GM21360 (cell line): ENCODE measurements around the gene RAF1.
"Not testable (repeated sequence)": the region's sequence is repeated elsewhere in the genome, so short reads cannot be mapped to it uniquely, and the experiment has no call there.

Experiments
- ATAC-seq: cut with Tn5 transposase; IDR thresholded peaks from one replicate; pipeline ENCODE4 v1.9.1; 2021; ENCODE audit warnings: mild to moderate bottlenecking, moderate library complexity; ENCODE audit not compliant: unreplicated experiment

RAF1 gene

GRCh38 chr3:12566976-12567375, 96.9 kb downstream of the RAF1 start:
- ATAC-seq: no peak

GRCh38 chr3:12562451-12562850, 101.5 kb downstream of the RAF1 start:
- ATAC-seq: no peak

- ATAC-seq: no peak
Measured at GRCh38 chr3:12561397-12561796, 102.5 kb downstream of the RAF1 start.

- ATAC-seq: peak; percentile 48
Measured at GRCh38 chr3:12560505-12561190, 103.3 kb downstream of the RAF1 start.

- no peak for ATAC-seq
Measured at GRCh38 chr3:12559520-12559919, 104.4 kb downstream of the RAF1 start.

- ATAC-seq: no peak
Measured at GRCh38 chr3:12558706-12559105, 105.2 kb downstream of the RAF1 start.

GRCh38 chr3:12557473-12558100, 106.3 kb downstream of the RAF1 start:
- ATAC-seq: no peak

GRCh38 chr3:12556690-12557472, 107.0 kb downstream of the RAF1 start, which contains the start of gene MKRN2:
Gene MKRN2 (plus strand): TSS chr3:12557087. CDS start chr3:12557151, 64 bp downstream.
- peak; percentile 80 for ATAC-seq

- ATAC-seq: no peak
Measured at GRCh38 chr3:12556314-12556689, 107.6 kb downstream of the RAF1 start.

- ATAC-seq: no peak
Measured at GRCh38 chr3:12553921-12554391, 110.0 kb downstream of the RAF1 start.

- no peak for ATAC-seq
Measured at GRCh38 chr3:12549971-12550760, 113.8 kb downstream of the RAF1 start.

- no peak for ATAC-seq
Measured at GRCh38 chr3:12545473-12545791, 118.5 kb downstream of the RAF1 start, which contains the start of gene MKRN2OS. Gene MKRN2OS (minus strand): TSS chr3:12545499. CDS start chr3:12545464, 35 bp downstream.

- no peak for ATAC-seq
Measured at GRCh38 chr3:12544652-12545472, 119.1 kb downstream of the RAF1 start.

- ATAC-seq: not testable (repeated sequence)
Measured at GRCh38 chr3:12543497-12543896, 120.4 kb downstream of the RAF1 start.

GRCh38 chr3:12541625-12542024, 122.3 kb downstream of the RAF1 start:
- ATAC-seq: no peak

- ATAC-seq: no peak
Measured at GRCh38 chr3:12536423-12536822, 127.5 kb downstream of the RAF1 start.
